GM12878 (cell line): ENCODE data around the gene SLC2A4. TPM values are rescaled to one million over a fixed set of nuclear protein-coding genes. Genes with fewer than 3 reads are reported as not detected.

ENCODE experiments used
- ATAC-seq: fragments of 200-7000 bp; cut with Tn5 transposase; 3 replicates; pipeline ENCODE4 v1.9.1; 2020; ENCODE audit warnings: mild to moderate bottlenecking, moderate library complexity
- BruUV-seq: library from RNA; stranded (reverse); fragments of 400-500 nt; replicated peaks from 2 replicates; lab custom pipeline; 2021; lab: Mats Ljungman, UMichigan
- CTCF ChIA-PET: fragments of 300-600 bp; sonication (Branson Sonifier 250); formaldehyde crosslinking; extraction: SDS; loops from one replicate; lab custom pipeline; 2021; ENCODE audit warnings: inconsistent platforms; lab: Yijun Ruan, JAX
- POLR2A ChIA-PET: fragments of 350-600 bp; formaldehyde crosslinking; extraction: SDS; loops from one replicate; lab custom pipeline; 2021; ENCODE audit warnings: inconsistent platforms; lab: Charles Lee
- RAD21 ChIA-PET: fragments of 300-600 bp; sonication (Branson Sonifier 250); formaldehyde crosslinking; loops from one replicate; lab custom pipeline; 2023; ENCODE audit warnings: antibody characterized with exemption; ENCODE audit not compliant: unreplicated experiment; lab: Charles Lee
- SMC1A ChIA-PET: fragments of 300-600 bp; sonication (Branson Sonifier 250); formaldehyde crosslinking; loops from one replicate; lab custom pipeline; 2023; ENCODE audit not compliant: unreplicated experiment, uncharacterized antibody; lab: Charles Lee
- DNase-seq: peaks from one replicate; pipeline ENCODE4 v3.0.0-alpha.2; 2011; ENCODE audit warnings: low read depth, low spot score
- FAIRE-seq: peaks from 3 replicates; lab custom pipeline; 2011; peaks lifted over from hg19 to GRCh38; lab: Jason Lieb, UNC
- H2AFZ ChIP-seq: 2 replicates; pipeline ENCODE4 v1.6.0; 2011; ENCODE audit warnings: low read depth, low read length, control low read depth; ENCODE audit not compliant: control insufficient read depth
- H3K27ac ChIP-seq: 2 replicates; pipeline ENCODE4 v1.5.1; 2011; ENCODE audit warnings: control low read depth; ENCODE audit not compliant: control insufficient read depth, insufficient read depth
- H3K27me3 ChIP-seq, 2 experiments: replicated peaks in 1 of 2; 2 replicates each; pipeline versions ENCODE4 v1.6.0 to v1.6.1; 2011; ENCODE audit warnings: low read length in 1 of 2; ENCODE audit not compliant: control insufficient read depth in 2 of 2, insufficient read depth in 2 of 2
- H3K36me3 ChIP-seq, 2 experiments: 2 replicates each; pipeline ENCODE4 v1.5.1; 2011; ENCODE audit warnings: low read length in 1 of 2; ENCODE audit not compliant: control insufficient read depth in 2 of 2, insufficient read depth in 2 of 2
- H3K4me1 ChIP-seq: 2 replicates; pipeline ENCODE4 v1.6.1; 2011; ENCODE audit warnings: mild to moderate bottlenecking, low read length, moderate library complexity, mixed read lengths; ENCODE audit not compliant: control insufficient read depth, insufficient read depth
- H3K4me2 ChIP-seq: 2 replicates; pipeline ENCODE4 v1.6.0; 2011; ENCODE audit warnings: control low read depth; ENCODE audit not compliant: control insufficient read depth, insufficient read depth
- H3K4me3 ChIP-seq: fragments of 200-600 bp; sonication (generic); 2 replicates; pipeline ENCODE4 v1.5.1; 2016
- H3K79me2 ChIP-seq: 2 replicates; pipeline ENCODE4 v1.6.0; 2011; ENCODE audit warnings: low read length; ENCODE audit not compliant: control insufficient read depth, insufficient read depth
- H3K9ac ChIP-seq: 2 replicates; pipeline ENCODE4 v1.8.0; 2011; ENCODE audit warnings: low read length, control low read depth, mixed read lengths; ENCODE audit not compliant: control insufficient read depth, insufficient read depth
- H3K9me3 ChIP-seq: replicated peaks from 3 replicates; pipeline ENCODE4 v1.5.1; 2011; ENCODE audit warnings: mild to moderate bottlenecking, low read length; ENCODE audit not compliant: control insufficient read depth, insufficient read depth
- H4K20me1 ChIP-seq: 2 replicates; pipeline ENCODE4 v1.6.0; 2011; ENCODE audit not compliant: control insufficient read depth, insufficient read depth
- CREB1 ChIP-seq: IDR thresholded peaks from 2 replicates; pipeline ENCODE4 v1.6.1; 2012; ENCODE audit warnings: low read depth, mild to moderate bottlenecking, inconsistent platforms
- JUND ChIP-seq: IDR thresholded peaks from 2 replicates; pipeline ENCODE4 v1.6.1; 2012; ENCODE audit warnings: low read depth, mild to moderate bottlenecking, low read length, improper control_type of control experiment, moderate library complexity
- RBBP5 ChIP-seq: fragments of 200-600 bp; sonication (generic); conservative IDR thresholded peaks from 2 replicates; pipeline ENCODE4 v1.6.1; 2016
- SP1 ChIP-seq: IDR thresholded peaks from one replicate; pipeline ENCODE4 v1.6.1; 2011; ENCODE audit warnings: low read depth, low read length
- SREBF1 ChIP-seq: IDR thresholded peaks from 2 replicates; pipeline ENCODE4 v1.6.1; 2012; ENCODE audit warnings: mild to moderate bottlenecking, low read length
- SREBF2 ChIP-seq: IDR thresholded peaks from 2 replicates; pipeline ENCODE4 v1.6.1; 2012; ENCODE audit warnings: mild to moderate bottlenecking, low read length
- TBL1XR1 ChIP-seq: IDR thresholded peaks from 2 replicates; pipeline ENCODE4 v1.6.1; 2012; ENCODE audit warnings: low read depth, low read length, improper control_type of control experiment
- TCF12 ChIP-seq: IDR thresholded peaks from 2 replicates; pipeline ENCODE4 v1.6.1; 2011; ENCODE audit warnings: low read depth, mild to moderate bottlenecking, low read length
- whole genome bisulfite sequencing: methylation state at CpG from one replicate; pipeline ENCODE4 v1.1.6; 2016; ENCODE audit warnings: low lambda C conversion rate; ENCODE audit not compliant: insufficient replicate concordance, insufficient coverage; ENCODE audit errors: missing lambda C conversion rate; 5-methylcytosine and 5-hydroxymethylcytosine counted together
- in situ Hi-C: fragments of 300-500 bp; cut with MboI; formaldehyde crosslinking; loops from 9 replicates; pipeline ENCODE4 v1.14.3; 2018; ENCODE audit warnings: mixed read lengths
- intact Hi-C: fragments of 100-400 bp; cut with micrococcal nuclease; formaldehyde crosslinking; loops from one replicate; pipeline ENCODE4 v1.14.2; 2022; ENCODE audit not compliant: unreplicated experiment
- polyA plus RNA-seq, 11 experiments: library from polyadenylated mRNA; depleted of rRNA in 4 of 11; unstranded in 6 of 11; stranded (reverse) in 5 of 11; fragments of >200 nt; fragmentation: Nextera tagmentation in 4 of 11; fragmentation: Illumina TruSeq in 1 of 11; extraction: Ambion mirVana in 4 of 11; extraction: Trizol in 1 of 11; gene quantifications; 1 replicate in 1 of 11; 2 replicates in 10 of 11; pipeline versions ENCODE4 v1.2.1 to v1.2.3, GENCODE V29; 2011 to 2016; ENCODE audit warnings: inconsistent platforms in 2 of 11, missing spikeins in 2 of 11, low read depth in 1 of 11
- total RNA-seq, 4 experiments: library from RNA; depleted of rRNA in 3 of 4; stranded (reverse); fragments of >200 nt in 3 of 4; fragmentation: Illumina TruSeq in 1 of 4; extraction: Trizol in 1 of 4; gene quantifications; 2 replicates each; pipeline versions ENCODE4 v1.2.1 to v1.2.3, GENCODE V29; 2013 to 2021
- TF ChIP-seq, protein P1 (sequence below): fragments of 450-650 bp; formaldehyde crosslinking; IDR thresholded peaks from 2 replicates; pipeline ENCODE4 v1.4.0; 2020; ENCODE audit warnings: mild to moderate bottlenecking, moderate library complexity
- TF ChIP-seq, protein P2 (sequence below): fragments of 450-650 bp; IDR thresholded peaks from 2 replicates; pipeline ENCODE4 v1.6.1; 2017; ENCODE audit warnings: mild to moderate bottlenecking, moderate library complexity
- TF ChIP-seq, protein P3 (sequence below): fragments of 450-650 bp; IDR thresholded peaks from 2 replicates; pipeline ENCODE4 v1.6.1; 2016; ENCODE audit warnings: mild to moderate bottlenecking

Gene SLC2A4
- total and polyA plus RNA-seq, 10 of the 15 experiments (the other 5 are each of a cell fraction or from before 2014, with no cell fraction given) = 0.03 to 0.23 (median 0.04) TPM; not detected in 4

DNA sequence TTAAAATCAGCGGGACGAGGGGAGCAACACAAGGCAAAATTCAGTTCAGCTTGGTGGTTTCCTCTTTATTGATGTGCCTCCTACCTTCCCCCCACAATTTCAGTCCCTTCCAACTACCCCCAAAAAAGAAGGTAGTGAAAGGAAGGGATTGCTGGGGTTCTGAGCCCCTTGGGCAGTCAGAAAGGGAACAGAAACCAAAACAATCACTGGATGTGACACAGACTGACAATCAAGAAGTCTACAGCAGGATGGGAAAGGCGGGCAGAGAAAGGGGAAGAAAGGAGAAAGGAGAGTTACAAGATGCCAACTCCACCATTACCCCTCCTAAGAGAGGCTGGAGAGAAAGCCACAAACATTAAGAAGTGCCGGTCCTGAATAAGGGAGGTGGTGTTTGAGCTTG, 41.1 kb upstream of the SLC2A4 start (continued):
- TF ChIP-seq, protein P1, sequence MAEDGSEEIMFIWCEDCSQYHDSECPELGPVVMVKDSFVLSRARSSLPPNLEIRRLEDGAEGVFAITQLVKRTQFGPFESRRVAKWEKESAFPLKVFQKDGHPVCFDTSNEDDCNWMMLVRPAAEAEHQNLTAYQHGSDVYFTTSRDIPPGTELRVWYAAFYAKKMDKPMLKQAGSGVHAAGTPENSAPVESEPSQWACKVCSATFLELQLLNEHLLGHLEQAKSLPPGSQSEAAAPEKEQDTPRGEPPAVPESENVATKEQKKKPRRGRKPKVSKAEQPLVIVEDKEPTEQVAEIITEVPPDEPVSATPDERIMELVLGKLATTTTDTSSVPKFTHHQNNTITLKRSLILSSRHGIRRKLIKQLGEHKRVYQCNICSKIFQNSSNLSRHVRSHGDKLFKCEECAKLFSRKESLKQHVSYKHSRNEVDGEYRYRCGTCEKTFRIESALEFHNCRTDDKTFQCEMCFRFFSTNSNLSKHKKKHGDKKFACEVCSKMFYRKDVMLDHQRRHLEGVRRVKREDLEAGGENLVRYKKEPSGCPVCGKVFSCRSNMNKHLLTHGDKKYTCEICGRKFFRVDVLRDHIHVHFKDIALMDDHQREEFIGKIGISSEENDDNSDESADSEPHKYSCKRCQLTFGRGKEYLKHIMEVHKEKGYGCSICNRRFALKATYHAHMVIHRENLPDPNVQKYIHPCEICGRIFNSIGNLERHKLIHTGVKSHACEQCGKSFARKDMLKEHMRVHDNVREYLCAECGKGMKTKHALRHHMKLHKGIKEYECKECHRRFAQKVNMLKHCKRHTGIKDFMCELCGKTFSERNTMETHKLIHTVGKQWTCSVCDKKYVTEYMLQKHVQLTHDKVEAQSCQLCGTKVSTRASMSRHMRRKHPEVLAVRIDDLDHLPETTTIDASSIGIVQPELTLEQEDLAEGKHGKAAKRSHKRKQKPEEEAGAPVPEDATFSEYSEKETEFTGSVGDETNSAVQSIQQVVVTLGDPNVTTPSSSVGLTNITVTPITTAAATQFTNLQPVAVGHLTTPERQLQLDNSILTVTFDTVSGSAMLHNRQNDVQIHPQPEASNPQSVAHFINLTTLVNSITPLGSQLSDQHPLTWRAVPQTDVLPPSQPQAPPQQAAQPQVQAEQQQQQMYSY = no peak
- no peak for TF ChIP-seq JUND
- TF ChIP-seq, all 136 proteins: peak for 5

DNA sequence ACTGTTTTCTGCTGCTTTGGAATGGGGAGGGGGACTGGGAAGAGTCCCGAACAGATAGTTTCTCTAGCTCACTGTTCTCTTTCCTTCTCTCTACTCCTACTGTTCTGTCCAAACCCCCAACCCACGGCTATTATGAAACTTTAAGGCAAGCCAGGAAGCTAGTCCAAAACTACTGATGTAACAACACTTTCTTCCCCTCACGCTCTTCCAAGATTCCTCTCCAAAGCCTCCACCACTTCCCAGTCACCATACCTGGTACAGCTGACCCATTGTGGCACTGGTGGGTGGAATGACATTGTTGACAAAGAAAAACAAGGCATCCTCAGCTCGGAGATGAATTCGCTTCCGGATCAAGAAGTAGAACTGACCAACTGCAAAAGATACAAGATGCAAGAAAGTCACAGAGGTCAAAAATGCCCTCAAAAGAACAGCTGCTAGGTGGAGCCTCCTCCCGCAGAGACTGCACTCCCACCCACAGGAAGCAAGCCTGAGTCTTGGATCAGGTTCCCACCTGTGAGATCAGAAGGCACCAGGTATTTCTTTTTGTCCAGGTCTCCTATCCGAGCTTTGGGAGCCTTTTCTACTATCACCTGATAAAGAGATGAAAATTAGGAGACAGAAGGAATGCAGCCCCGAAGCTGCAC, 40.3 kb upstream of the SLC2A4 start:
- H4K20me1 ChIP-seq = no peaks in the 10 kb centered on the region
- ChIA-PET SMC1A (interaction anchor here (1.1 to 4.3 kb wide), 3 partner anchors 9 to 344 kb away, joined by 3 to 34 read pairs (median 26); partner anchors contain the start of genes ACADVL, CTDNEP1, DLG4 and ELP5), CTCF (interaction anchor here (0.9 to 6.0 kb wide), 7 partner anchors 9 to 195 kb away, joined by 3 to 70 read pairs (median 4); partner anchors contain the start of genes ACADVL and DLG4), RAD21 (interaction anchor here (1.8 to 6.3 kb wide), 4 partner anchors 8 to 55 kb away, joined by 7 to 51 read pairs (median 10); partner anchors contain the start of genes ACADVL, CTDNEP1, DLG4 and ELP5), POLR2A (interaction anchor here (1.0 to 7.3 kb wide), 8 partner anchors 8 to 88 kb away, joined by 3 to 99 read pairs (median 6); partner anchors contain the start of genes ACADVL, CTDNEP1, DLG4 and DVL2)
- peaks cover 16% of the 10 kb centered on the region for H3K4me1 ChIP-seq
- ATAC-seq (no peak), DNase-seq (no peak), FAIRE-seq (no peak)
- no peaks in the 10 kb centered on the region for H3K27me3 ChIP-seq
- peaks cover 43% of the 10 kb centered on the region for H3K79me2 ChIP-seq
- no TSS peak for BruUV-seq
- peaks cover 10 to 18% of the 10 kb centered on the region in 2 experiments for H3K36me3 ChIP-seq
- H3K27ac ChIP-seq = peak overlapping the region; percentile 67
- 60% methylated on average over 9 of the region's 9 CpGs for WGBS
- H3K4me2 ChIP-seq = peak overlapping the region; percentile 94
- intact Hi-C loops = loop anchor here (5.0 kb wide), 1 partner anchor 66 kb away; the partner anchor contains the start of gene EIF5A
- peak overlapping the region; percentile 93 for H3K9ac ChIP-seq
- H3K9me3 ChIP-seq = no peaks in the 10 kb centered on the region
- in situ Hi-C loops = no loop called here
- no peak overlapping the region for H2AFZ ChIP-seq
- H3K4me3 ChIP-seq = peak overlapping the region; percentile 83
- TF ChIP-seq TBL1XR1 (no peak), TCF12 (no peak), SP1 (no peak), RBBP5 (no peak), SREBF1 (no peak), SREBF2 (no peak), CREB1 (no peak)
- TF ChIP-seq, protein P2, sequence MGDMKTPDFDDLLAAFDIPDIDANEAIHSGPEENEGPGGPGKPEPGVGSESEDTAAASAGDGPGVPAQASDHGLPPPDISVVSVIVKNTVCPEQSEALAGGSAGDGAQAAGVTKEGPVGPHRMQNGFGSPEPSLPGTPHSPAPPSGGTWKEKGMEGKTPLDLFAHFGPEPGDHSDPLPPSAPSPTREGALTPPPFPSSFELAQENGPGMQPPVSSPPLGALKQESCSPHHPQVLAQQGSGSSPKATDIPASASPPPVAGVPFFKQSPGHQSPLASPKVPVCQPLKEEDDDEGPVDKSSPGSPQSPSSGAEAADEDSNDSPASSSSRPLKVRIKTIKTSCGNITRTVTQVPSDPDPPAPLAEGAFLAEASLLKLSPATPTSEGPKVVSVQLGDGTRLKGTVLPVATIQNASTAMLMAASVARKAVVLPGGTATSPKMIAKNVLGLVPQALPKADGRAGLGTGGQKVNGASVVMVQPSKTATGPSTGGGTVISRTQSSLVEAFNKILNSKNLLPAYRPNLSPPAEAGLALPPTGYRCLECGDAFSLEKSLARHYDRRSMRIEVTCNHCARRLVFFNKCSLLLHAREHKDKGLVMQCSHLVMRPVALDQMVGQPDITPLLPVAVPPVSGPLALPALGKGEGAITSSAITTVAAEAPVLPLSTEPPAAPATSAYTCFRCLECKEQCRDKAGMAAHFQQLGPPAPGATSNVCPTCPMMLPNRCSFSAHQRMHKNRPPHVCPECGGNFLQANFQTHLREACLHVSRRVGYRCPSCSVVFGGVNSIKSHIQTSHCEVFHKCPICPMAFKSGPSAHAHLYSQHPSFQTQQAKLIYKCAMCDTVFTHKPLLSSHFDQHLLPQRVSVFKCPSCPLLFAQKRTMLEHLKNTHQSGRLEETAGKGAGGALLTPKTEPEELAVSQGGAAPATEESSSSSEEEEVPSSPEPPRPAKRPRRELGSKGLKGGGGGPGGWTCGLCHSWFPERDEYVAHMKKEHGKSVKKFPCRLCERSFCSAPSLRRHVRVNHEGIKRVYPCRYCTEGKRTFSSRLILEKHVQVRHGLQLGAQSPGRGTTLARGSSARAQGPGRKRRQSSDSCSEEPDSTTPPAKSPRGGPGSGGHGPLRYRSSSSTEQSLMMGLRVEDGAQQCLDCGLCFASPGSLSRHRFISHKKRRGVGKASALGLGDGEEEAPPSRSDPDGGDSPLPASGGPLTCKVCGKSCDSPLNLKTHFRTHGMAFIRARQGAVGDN = no peak
- TF ChIP-seq, protein P3, sequence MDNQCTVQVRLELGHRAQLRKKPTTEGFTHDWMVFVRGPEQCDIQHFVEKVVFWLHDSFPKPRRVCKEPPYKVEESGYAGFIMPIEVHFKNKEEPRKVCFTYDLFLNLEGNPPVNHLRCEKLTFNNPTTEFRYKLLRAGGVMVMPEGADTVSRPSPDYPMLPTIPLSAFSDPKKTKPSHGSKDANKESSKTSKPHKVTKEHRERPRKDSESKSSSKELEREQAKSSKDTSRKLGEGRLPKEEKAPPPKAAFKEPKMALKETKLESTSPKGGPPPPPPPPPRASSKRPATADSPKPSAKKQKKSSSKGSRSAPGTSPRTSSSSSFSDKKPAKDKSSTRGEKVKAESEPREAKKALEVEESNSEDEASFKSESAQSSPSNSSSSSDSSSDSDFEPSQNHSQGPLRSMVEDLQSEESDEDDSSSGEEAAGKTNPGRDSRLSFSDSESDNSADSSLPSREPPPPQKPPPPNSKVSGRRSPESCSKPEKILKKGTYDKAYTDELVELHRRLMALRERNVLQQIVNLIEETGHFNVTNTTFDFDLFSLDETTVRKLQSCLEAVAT = no peak
